Measurements from ENCODE around the gene AOPEP.

AOPEP gene

GRCh38 chr9:95109456-95109855 is 383.0 kb downstream of the AOPEP start:
- POLR2A ChIA-PET = no interaction called here
- H3K27me3 ChIP-seq (replicated peaks in 2 of 5; ENCODE audit: control insufficient read depth in 4 of 5, insufficient read depth in 5 of 5, low read length in 4 of 5) = no peaks in the 10 kb centered on the region
- WGBS (ENCODE audit: insufficient coverage) = 100% methylated on average over 4 of the region's 8 CpGs
- H3K4me1 ChIP-seq (ENCODE audit: control extremely low read depth in 1 of 4, control insufficient read depth in 4 of 4, insufficient read depth in 4 of 4, low read length in 3 of 4) = no peaks in the 10 kb centered on the region
- no peak overlapping the region for H3K4me3 ChIP-seq (ENCODE audit: control insufficient read depth in 1 of 7, extremely low read depth in 1 of 7, insufficient read depth in 4 of 7, low read depth in 2 of 7, low read length in 6 of 7)
- no peaks in the 10 kb centered on the region for H3K9me3 ChIP-seq (ENCODE audit: control extremely low read depth in 1 of 5, control insufficient read depth in 4 of 5, insufficient read depth in 2 of 5, low read depth in 1 of 5, low read length in 4 of 5)
- CTCF ChIA-PET = interaction anchor here (1.4 kb wide), 1 partner anchor 10 kb away, joined by 3 read pairs; no protein-coding TSS in a partner anchor
- peaks cover 0 to 18% (median 10%) of the 10 kb centered on the region in 4 experiments for H3K36me3 ChIP-seq (ENCODE audit: control insufficient read depth in 4 of 4, insufficient read depth in 4 of 4, low read length in 3 of 4)
- no peak overlapping the region for H3K27ac ChIP-seq (ENCODE audit: insufficient read depth in 1 of 2, low read depth in 1 of 2, low read length in 2 of 2, poor library complexity in 1 of 2, severe bottlenecking in 2 of 2)
- no peak for DNase-seq

GRCh38 chr9:95110921-95111525 is 384.5 kb downstream of the AOPEP start:
- ChIA-PET CTCF (interaction anchor here (0.8 kb wide), 1 partner anchor 18 kb away, joined by 3 read pairs; no protein-coding TSS in a partner anchor), POLR2A (no interaction called here)
- no peak overlapping the region for H3K4me3 ChIP-seq (ENCODE audit: control insufficient read depth in 1 of 7, extremely low read depth in 1 of 7, insufficient read depth in 4 of 7, low read depth in 2 of 7, low read length in 6 of 7)
- H3K27me3 ChIP-seq (replicated peaks in 2 of 5; ENCODE audit: control insufficient read depth in 4 of 5, insufficient read depth in 5 of 5, low read length in 4 of 5) = no peaks in the 10 kb centered on the region
- peaks cover 0 to 16% (median 7%) of the 10 kb centered on the region in 4 experiments for H3K36me3 ChIP-seq (ENCODE audit: control insufficient read depth in 4 of 4, insufficient read depth in 4 of 4, low read length in 3 of 4)
- 94% methylated on average over 12 of the region's 14 CpGs for whole genome bisulfite sequencing (ENCODE audit: insufficient coverage)
- no peaks in the 10 kb centered on the region for H3K4me1 ChIP-seq (ENCODE audit: control extremely low read depth in 1 of 4, control insufficient read depth in 4 of 4, insufficient read depth in 4 of 4, low read length in 3 of 4)
- H3K9me3 ChIP-seq (ENCODE audit: control extremely low read depth in 1 of 5, control insufficient read depth in 4 of 5, insufficient read depth in 2 of 5, low read depth in 1 of 5, low read length in 4 of 5) = no peaks in the 10 kb centered on the region
- H3K27ac ChIP-seq (ENCODE audit: insufficient read depth in 1 of 2, low read depth in 1 of 2, low read length in 2 of 2, poor library complexity in 1 of 2, severe bottlenecking in 2 of 2) = no peak overlapping the region
- no peak for DNase-seq

GRCh38 chr9:95111716-95112115 is 385.2 kb downstream of the AOPEP start:
- H3K36me3 ChIP-seq (ENCODE audit: control insufficient read depth in 4 of 4, insufficient read depth in 4 of 4, low read length in 3 of 4) = peaks cover 0 to 16% (median 6%) of the 10 kb centered on the region in 4 experiments

GRCh38 chr9:95112436-95113280 is 386.2 kb downstream of the AOPEP start:
- no peaks in the 10 kb centered on the region for H3K9me3 ChIP-seq (ENCODE audit: control extremely low read depth in 1 of 5, control insufficient read depth in 4 of 5, insufficient read depth in 2 of 5, low read depth in 1 of 5, low read length in 4 of 5)
- POLR2A ChIA-PET = no interaction called here
- H3K27ac ChIP-seq (ENCODE audit: insufficient read depth in 1 of 2, low read depth in 1 of 2, low read length in 2 of 2, poor library complexity in 1 of 2, severe bottlenecking in 2 of 2) = no peak overlapping the region
- H3K4me1 ChIP-seq (ENCODE audit: control extremely low read depth in 1 of 4, control insufficient read depth in 4 of 4, insufficient read depth in 4 of 4, low read length in 3 of 4) = no peaks in the 10 kb centered on the region
- CTCF ChIA-PET = interaction anchor here (1.5 to 1.6 kb wide), 2 partner anchors 14 to 15 kb away, joined by 3 to 5 read pairs; no protein-coding TSS in a partner anchor
- no peaks in the 10 kb centered on the region for H3K27me3 ChIP-seq (replicated peaks in 2 of 5; ENCODE audit: control insufficient read depth in 4 of 5, insufficient read depth in 5 of 5, low read length in 4 of 5)
- no peak overlapping the region for H3K4me3 ChIP-seq (ENCODE audit: control insufficient read depth in 1 of 7, extremely low read depth in 1 of 7, insufficient read depth in 4 of 7, low read depth in 2 of 7, low read length in 6 of 7)
- 98% methylated on average over 7 of the region's 12 CpGs for WGBS (ENCODE audit: insufficient coverage)
- no peak for DNase-seq
- H3K36me3 ChIP-seq (ENCODE audit: control insufficient read depth in 4 of 4, insufficient read depth in 4 of 4, low read length in 3 of 4) = peaks cover 0 to 12% (median 3%) of the 10 kb centered on the region in 4 experiments

More at GRCh38 chr9:95111716-95112115, 385.2 kb downstream of the AOPEP start:
- H3K9me3 ChIP-seq (ENCODE audit: control extremely low read depth in 1 of 5, control insufficient read depth in 4 of 5, insufficient read depth in 2 of 5, low read depth in 1 of 5, low read length in 4 of 5) = no peaks in the 10 kb centered on the region
- H3K27me3 ChIP-seq (replicated peaks in 2 of 5; ENCODE audit: control insufficient read depth in 4 of 5, insufficient read depth in 5 of 5, low read length in 4 of 5) = no peaks in the 10 kb centered on the region
- ChIA-PET CTCF (no interaction called here), POLR2A (no interaction called here)
- H3K27ac ChIP-seq (ENCODE audit: insufficient read depth in 1 of 2, low read depth in 1 of 2, low read length in 2 of 2, poor library complexity in 1 of 2, severe bottlenecking in 2 of 2) = no peak overlapping the region
- H3K4me3 ChIP-seq (ENCODE audit: control insufficient read depth in 1 of 7, extremely low read depth in 1 of 7, insufficient read depth in 4 of 7, low read depth in 2 of 7, low read length in 6 of 7) = no peak overlapping the region
- no peaks in the 10 kb centered on the region for H3K4me1 ChIP-seq (ENCODE audit: control extremely low read depth in 1 of 4, control insufficient read depth in 4 of 4, insufficient read depth in 4 of 4, low read length in 3 of 4)
- no peak for DNase-seq
- 97% methylated on average over 11 of the region's 11 CpGs for WGBS (ENCODE audit: insufficient coverage)

- CTCF ChIA-PET = interaction anchor here (1.1 to 2.0 kb wide), 3 partner anchors 12 to 23 kb away, joined by 3 to 8 read pairs (median 6); no protein-coding TSS in a partner anchor
- WGBS (ENCODE audit: insufficient coverage) = 100% methylated on average over 3 of the region's 6 CpGs
- H3K27me3 ChIP-seq (replicated peaks in 2 of 5; ENCODE audit: control insufficient read depth in 4 of 5, insufficient read depth in 5 of 5, low read length in 4 of 5) = no peaks in the 10 kb centered on the region
Measured at GRCh38 chr9:95115104-95115503, 388.6 kb downstream of the AOPEP start.

GRCh38 chr9:95116002-95116807 is 389.7 kb downstream of the AOPEP start:
- no peak overlapping the region for H3K4me3 ChIP-seq (ENCODE audit: control insufficient read depth in 1 of 7, extremely low read depth in 1 of 7, insufficient read depth in 4 of 7, low read depth in 2 of 7, low read length in 6 of 7)
- ChIA-PET CTCF (interaction anchor here (1.1 to 2.0 kb wide), 3 partner anchors 11 to 24 kb away, joined by 3 to 8 read pairs (median 6); no protein-coding TSS in a partner anchor), POLR2A (no interaction called here)
- no peak for DNase-seq
- no peaks in the 10 kb centered on the region for H3K27me3 ChIP-seq (replicated peaks in 2 of 5; ENCODE audit: control insufficient read depth in 4 of 5, insufficient read depth in 5 of 5, low read length in 4 of 5)
- peaks cover 0 to 7% (median 2%) of the 10 kb centered on the region in 4 experiments for H3K36me3 ChIP-seq (ENCODE audit: control insufficient read depth in 4 of 4, insufficient read depth in 4 of 4, low read length in 3 of 4)
- H3K27ac ChIP-seq (ENCODE audit: insufficient read depth in 1 of 2, low read depth in 1 of 2, low read length in 2 of 2, poor library complexity in 1 of 2, severe bottlenecking in 2 of 2) = no peak overlapping the region
- H3K4me1 ChIP-seq (ENCODE audit: control extremely low read depth in 1 of 4, control insufficient read depth in 4 of 4, insufficient read depth in 4 of 4, low read length in 3 of 4) = no peaks in the 10 kb centered on the region
- 83% methylated on average over 9 of the region's 11 CpGs for WGBS (ENCODE audit: insufficient coverage)
- no peaks in the 10 kb centered on the region for H3K9me3 ChIP-seq (ENCODE audit: control extremely low read depth in 1 of 5, control insufficient read depth in 4 of 5, insufficient read depth in 2 of 5, low read depth in 1 of 5, low read length in 4 of 5)

More at GRCh38 chr9:95115104-95115503, 388.6 kb downstream of the AOPEP start:
- Histone ChIP-seq H3K9me3 (ENCODE audit: control extremely low read depth in 1 of 5, control insufficient read depth in 4 of 5, insufficient read depth in 2 of 5, low read depth in 1 of 5, low read length in 4 of 5) (no peaks in the 10 kb centered on the region), H3K36me3 (ENCODE audit: control insufficient read depth in 4 of 4, insufficient read depth in 4 of 4, low read length in 3 of 4) (peaks cover 0 to 9% (median 3%) of the 10 kb centered on the region in 4 experiments), H3K4me1 (ENCODE audit: control extremely low read depth in 1 of 4, control insufficient read depth in 4 of 4, insufficient read depth in 4 of 4, low read length in 3 of 4) (no peaks in the 10 kb centered on the region), H3K27ac (ENCODE audit: insufficient read depth in 1 of 2, low read depth in 1 of 2, low read length in 2 of 2, poor library complexity in 1 of 2, severe bottlenecking in 2 of 2) (no peak overlapping the region), H3K4me3 (ENCODE audit: control insufficient read depth in 1 of 7, extremely low read depth in 1 of 7, insufficient read depth in 4 of 7, low read depth in 2 of 7, low read length in 6 of 7) (no peak overlapping the region)
- DNase-seq = no peak
- POLR2A ChIA-PET = no interaction called here
